GM11168 (cell line): ENCODE results near the gene ANO2.

Experiments
- in situ Hi-C: fragments of 300-500 bp; cut with MboI; formaldehyde crosslinking; loops from one replicate; pipeline ENCODE4 v1.12.0; 2022; ENCODE audit warnings: low sequenced_read_pairs; ENCODE audit not compliant: unreplicated experiment

ANO2 gene

DNA sequence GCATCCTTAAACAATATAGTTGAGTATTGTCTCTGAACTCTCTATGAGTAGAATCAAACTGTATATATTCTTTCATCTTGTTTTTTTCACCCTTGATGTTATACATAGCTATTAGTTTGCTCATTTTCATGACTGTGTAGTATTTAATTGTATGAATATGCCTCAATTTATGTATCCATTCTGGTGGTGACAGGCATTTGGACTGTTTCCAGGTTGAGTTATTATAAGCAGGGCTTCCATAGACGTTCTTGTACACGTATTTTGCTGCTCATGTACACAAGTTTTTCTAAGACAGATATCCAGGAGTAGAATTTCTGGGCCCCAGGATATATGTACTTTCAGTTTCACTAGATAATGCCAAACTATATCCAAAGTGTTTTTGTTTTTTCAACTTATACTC, 301.8 kb downstream of the ANO2 start:
- in situ Hi-C loops, result no loop called here

GRCh38 chr12:5637698-5638097, 307.4 kb downstream of the ANO2 start:
- in situ Hi-C loops, result no loop called here

- in situ Hi-C loops, result no loop called here
Measured at GRCh38 chr12:5636907-5637306, 308.2 kb downstream of the ANO2 start.

GRCh38 chr12:5633106-5633505, 312.0 kb downstream of the ANO2 start:
- in situ Hi-C loops, result no loop called here

- in situ Hi-C loops, result no loop called here
Measured at GRCh38 chr12:5632453-5632852, 312.6 kb downstream of the ANO2 start.

GRCh38 chr12:5631497-5631896, 313.6 kb downstream of the ANO2 start:
- in situ Hi-C loops, result no loop called here

- in situ Hi-C loops, result no loop called here
Measured at GRCh38 chr12:5630726-5631125, 314.3 kb downstream of the ANO2 start.

DNA sequence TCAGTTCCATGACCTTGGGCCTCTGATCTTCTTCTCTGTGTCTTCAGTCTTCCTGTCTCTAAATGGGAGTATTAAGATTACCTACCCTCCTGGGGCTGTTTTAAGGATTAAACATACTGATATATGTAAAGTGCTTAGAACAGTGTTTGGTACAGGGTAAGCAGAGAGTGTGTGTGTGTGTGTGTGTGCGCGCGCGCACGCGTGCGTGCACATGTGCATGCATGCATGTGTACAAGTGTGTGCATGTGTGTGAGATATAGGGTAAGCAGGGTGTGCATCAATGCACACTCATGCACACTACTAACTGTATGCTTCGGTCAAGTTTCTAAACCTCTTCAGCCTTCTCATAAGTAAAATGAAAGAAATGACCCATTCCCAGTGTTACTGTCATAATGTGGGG, 316.6 kb downstream of the ANO2 start:
- in situ Hi-C loops, result no loop called here

GRCh38 chr12:5627053-5627630, 317.9 kb downstream of the ANO2 start:
- in situ Hi-C loops, result no loop called here

DNA sequence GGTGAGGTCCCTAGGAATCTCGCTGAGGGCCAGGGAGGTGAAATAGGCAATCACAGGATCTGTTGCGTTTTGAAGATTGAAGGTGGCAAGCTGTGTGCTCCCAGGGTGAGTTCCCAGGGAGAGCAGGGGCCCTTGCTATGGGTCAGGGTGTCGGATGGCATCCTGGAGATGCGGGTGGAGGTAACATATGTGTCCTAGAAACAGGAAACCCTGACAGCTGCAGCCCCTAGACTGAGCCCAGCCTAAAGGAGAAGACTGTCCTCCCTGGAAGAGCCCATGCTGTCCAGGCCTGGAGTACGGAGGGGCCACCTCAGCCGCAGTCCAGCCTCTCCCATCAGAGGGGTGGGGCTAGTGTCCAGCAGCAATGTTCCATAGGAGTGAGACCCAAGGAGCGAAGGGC, 318.9 kb downstream of the ANO2 start:
- in situ Hi-C loops, result no loop called here

- in situ Hi-C loops, result no loop called here
Measured at GRCh38 chr12:5624486-5625272, 320.4 kb downstream of the ANO2 start.

DNA sequence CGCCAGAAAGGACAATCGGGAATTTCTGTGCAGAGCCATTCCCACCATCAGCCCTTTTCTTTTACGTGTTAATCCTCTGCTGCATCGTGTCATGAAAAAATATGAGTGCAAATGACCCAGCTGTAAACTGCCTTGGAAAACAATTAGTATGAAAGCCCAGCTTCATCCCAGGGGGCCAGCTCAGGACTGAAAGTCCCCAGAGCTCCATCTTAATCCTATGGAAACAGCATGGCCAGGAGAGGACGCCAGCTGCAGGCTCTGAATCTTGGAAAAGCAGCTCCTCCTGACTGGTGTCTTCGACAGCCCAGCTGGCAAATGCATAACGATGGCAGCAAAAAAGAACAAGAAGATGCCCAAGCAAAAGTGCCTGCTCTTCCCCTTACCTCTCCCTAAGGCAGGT, 321.6 kb downstream of the ANO2 start:
- in situ Hi-C loops, result no loop called here

GRCh38 chr12:5622280-5622679, 322.8 kb downstream of the ANO2 start:
- in situ Hi-C loops, result no loop called here

DNA sequence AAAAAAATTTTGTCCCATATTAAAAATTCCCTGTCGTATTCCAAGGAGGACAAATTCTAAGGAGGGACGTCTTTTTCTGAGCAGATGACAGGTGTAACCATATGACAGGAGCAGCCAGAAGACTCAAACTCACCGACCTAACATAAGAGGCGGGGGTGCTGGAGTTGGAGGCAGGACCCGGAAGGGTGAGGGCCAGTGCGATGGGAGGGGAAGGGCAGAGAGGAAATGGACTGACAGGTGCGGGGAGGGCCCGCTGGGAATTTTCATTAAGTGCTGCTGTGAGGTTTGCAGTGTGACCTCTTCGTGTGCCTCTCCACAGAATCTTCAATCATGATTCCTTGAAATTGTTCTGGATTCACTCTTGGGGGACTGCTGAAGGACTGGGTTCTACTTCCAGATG, 323.7 kb downstream of the ANO2 start:
- in situ Hi-C loops, result no loop called here

DNA sequence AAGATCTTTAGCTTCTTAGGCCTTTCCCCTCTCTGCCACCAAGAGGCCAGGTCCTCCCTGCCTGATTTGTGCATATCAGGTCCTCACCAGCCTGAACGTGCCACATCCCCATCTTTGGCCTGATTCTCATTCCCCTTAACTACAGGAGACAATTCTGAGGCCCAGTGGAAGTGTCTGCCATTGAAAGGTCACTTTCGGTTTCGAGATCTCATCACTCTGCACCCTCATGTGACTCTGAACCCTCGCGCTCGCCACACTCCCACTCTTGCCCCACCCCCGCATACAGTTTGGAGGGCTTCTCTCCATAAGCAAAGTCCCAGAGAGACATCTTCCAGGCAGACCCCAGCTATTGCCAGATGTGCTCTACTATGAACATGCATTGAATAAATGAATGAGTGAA, 324.2 kb downstream of the ANO2 start:
- in situ Hi-C loops, result no loop called here

DNA sequence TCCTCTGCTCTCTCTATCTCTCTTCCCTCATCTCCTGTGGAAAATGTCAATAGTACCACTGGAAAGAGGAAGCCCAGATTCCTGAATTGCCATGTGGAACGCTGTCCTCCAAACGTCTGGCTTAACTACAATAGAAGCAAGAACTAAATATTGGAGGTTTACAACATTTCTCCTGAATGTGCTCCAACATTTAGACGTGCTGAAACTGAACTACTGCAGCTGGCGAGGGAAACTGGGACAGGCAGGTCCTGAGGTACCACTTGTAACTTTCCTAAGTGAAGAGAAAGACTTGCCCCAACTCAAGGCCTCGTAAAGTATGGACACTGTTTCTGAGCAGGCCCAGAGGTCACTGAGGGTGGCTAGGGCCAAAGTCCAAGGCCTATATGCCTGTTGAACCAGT, 325.4 kb downstream of the ANO2 start:
- in situ Hi-C loops, result no loop called here

- in situ Hi-C loops, result no loop called here
Measured at GRCh38 chr12:5616854-5617253, 328.2 kb downstream of the ANO2 start.

DNA sequence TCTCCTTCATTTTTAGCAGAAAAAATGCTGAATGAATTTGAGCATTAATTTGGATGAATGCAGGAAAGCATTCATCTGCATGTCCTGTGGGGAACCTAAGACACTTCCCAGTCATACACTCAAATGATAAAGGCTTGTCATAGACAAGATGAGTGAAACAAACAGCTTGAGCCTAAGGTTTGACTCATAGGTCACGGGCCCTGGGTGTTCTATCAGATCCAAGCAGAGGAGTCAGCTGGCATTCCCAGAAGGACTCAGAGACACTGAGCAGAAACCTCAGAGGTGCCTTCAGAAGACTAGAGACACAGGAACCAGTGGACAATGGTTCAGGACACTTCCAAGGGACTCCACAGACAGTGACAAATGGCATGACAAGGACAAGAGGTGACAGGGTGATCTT, 329.3 kb downstream of the ANO2 start:
- in situ Hi-C loops, result no loop called here

DNA sequence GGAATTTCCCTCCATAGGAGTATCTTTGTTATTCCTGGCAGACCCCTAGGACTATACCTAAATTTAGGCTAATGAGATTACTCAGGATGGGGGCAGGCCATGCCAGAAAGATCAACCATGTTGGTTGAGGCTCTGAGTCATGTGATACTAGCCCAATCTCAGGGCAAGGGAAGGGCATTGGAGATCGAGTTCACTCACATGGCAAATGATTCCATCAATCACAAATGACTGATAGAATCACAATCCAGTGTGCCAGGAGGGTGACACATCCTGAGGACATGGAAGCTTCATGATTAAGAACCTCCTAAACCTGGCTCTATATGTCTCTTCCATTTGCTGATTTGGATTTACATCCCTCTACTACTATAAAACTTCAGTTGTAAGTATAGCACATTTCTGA, 330.8 kb downstream of the ANO2 start:
- in situ Hi-C loops, result no loop called here

DNA sequence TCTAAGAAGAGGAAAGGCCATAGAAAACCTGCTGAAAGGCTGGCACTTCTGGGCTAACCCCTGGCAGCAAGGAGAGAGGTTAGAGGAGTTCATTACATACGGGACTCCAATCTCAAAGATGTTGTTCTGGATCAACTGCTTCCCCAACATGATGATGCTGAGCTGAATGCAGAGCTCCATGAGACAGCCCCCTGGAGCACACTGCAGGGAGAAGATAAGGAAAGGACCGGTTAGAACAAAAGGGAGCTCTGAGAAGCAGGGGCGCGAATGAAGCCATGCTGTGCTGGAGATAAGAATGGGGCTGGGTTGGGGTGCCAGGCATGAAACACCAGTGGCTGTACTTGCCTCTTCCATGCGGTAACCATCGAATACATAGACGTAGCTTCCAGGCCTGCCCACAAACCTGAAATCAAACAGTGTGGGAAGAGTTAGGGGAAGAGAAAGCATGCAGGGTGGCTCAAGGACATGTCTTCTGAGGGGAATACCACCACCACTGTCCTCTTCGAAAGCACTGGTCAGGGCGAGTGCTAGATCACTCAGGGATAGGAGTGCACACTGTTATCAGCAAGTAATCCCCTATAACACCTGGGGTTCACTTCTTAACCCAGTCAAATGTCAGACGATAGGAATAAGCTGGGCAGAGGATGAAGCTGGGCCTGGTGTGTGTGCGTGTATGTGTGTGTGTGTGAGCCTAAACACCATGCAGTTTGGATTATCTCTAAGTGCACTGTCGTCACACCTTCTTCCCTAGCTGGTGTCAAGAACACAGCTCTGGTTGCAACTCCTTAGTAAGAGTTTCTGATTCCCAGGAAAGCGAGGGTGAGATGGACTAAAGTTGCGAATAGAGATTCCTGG, 332.3 kb downstream of the ANO2 start:
- in situ Hi-C loops, result no loop called here

DNA sequence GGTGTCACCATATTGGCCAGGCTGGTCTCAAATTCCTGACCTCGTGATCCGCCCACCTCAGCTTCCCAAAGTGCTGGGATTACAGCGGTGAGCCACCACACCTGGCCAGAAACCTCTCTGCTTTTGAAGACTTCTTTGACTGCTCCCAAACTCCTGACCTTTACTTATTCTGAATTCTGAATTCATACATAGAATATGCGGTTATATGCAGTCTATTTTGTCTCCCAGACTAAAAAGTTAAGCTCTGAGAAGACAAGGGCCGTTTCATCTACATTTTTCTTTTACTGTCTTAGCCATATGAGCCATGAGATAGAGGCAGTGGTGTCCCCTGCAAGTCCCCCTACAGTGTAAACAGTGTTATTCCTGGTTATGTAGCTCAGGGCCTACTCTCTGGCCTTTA, 333.9 kb downstream of the ANO2 start:
- in situ Hi-C loops, result no loop called here
